Epithelial cell of proximal tubule (primary cell): ENCODE measurements around the gene SAG. TPM values are rescaled to one million over a fixed set of nuclear protein-coding genes. Genes with fewer than 3 reads are reported as not detected.

ENCODE experiments used
- DNase-seq: peaks from one replicate; pipeline ENCODE4 v3.0.0-alpha.2; 2011; ENCODE audit warnings: low read depth
- H3K4me3 ChIP-seq: 2 replicates; pipeline ENCODE4 v1.5.1; 2011; ENCODE audit warnings: low read depth, mild to moderate bottlenecking, low read length
- total RNA-seq: library from RNA; depleted of rRNA; stranded (reverse); fragments of >200 nt; gene quantifications from 2 replicates; pipeline ENCODE4 v1.2.3, GENCODE V29; 2015
- TF ChIP-seq, protein P1 (sequence below): conservative IDR thresholded peaks from 2 replicates; pipeline ENCODE4 v1.5.1; 2012; ENCODE audit warnings: low read depth, mild to moderate bottlenecking, low read length

The SAG gene
- total RNA-seq, 1 donor from 2014 or later, result not detected

DNA sequence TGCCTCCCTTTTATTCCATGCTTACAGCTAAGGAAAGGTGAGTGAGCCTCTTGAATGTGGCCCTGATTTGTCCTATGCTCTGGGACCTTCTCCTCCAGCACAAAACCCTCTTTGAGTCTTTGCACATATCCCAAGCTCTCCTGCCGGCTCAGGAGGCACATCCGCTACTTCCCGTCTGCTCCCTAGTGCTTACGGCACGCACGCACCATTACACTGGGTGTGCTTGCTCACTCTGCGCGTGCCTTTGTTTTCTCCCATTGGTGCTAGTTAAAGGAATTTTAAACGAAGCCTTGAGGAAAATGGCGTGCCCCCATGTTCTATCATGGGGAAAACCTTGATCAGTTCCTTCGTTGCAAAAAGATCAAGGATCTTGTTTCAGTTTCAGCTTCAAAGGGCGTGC lies 38.8 kb downstream of the SAG start:
- no peak overlapping the region for H3K4me3 ChIP-seq
- DNase-seq, result no peak
- TF ChIP-seq, protein P1, sequence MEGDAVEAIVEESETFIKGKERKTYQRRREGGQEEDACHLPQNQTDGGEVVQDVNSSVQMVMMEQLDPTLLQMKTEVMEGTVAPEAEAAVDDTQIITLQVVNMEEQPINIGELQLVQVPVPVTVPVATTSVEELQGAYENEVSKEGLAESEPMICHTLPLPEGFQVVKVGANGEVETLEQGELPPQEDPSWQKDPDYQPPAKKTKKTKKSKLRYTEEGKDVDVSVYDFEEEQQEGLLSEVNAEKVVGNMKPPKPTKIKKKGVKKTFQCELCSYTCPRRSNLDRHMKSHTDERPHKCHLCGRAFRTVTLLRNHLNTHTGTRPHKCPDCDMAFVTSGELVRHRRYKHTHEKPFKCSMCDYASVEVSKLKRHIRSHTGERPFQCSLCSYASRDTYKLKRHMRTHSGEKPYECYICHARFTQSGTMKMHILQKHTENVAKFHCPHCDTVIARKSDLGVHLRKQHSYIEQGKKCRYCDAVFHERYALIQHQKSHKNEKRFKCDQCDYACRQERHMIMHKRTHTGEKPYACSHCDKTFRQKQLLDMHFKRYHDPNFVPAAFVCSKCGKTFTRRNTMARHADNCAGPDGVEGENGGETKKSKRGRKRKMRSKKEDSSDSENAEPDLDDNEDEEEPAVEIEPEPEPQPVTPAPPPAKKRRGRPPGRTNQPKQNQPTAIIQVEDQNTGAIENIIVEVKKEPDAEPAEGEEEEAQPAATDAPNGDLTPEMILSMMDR, result no peak

GRCh38 chr2:233346930-233347329 lies 39.3 kb downstream of the SAG start:
- H3K4me3 ChIP-seq, result no peak overlapping the region
- TF ChIP-seq, protein P1, result no peak
- DNase-seq, result no peak

DNA sequence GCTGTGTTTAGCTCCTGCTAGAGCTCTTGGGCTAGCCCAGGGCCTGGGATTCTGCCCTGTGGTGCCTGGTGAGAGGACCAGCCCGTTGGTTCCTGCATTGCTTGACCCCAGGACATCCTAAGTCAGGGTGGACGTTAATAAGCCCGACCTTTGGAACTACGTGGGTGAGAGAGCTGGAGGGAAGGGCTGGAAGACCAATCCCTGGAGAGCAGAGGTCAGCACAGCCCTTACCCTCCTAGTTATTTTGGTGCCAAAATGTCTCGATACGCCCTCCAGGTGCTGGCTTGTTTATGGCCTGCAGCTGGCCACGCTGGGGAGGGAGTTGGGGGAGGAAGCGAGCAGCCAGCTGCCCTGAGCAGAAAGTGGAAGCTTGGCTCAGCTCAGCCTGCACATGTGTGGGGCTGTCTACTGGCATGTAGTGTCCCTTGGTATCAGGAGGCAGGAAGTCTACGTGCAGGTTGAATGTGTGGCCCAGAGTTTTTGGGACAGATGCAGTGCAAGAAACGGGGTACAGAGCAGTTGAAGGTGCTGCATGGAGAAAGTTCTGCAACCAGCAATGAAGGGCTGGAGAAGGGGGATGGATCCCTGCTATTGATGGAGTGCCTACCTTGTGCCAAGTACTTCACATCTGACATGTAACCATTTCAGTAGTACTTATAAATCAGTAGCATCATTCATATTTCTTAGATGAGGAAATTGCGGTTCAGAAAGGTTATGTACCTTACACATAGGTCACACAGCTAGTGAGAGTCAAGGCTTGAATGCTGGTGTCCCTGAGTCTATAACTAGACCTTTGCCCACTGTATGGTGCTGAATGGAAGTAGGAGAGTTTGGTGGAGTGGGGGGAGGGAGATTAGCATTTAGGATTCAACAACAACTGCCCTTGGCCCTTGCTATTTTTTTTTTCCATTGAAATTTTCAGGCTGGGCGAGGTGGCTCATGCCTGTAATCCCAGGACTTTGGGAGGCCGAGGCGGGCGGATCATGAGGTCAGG lies 41.7 kb downstream of the SAG start:
- TF ChIP-seq, protein P1, result no peak
- no peak overlapping the region for H3K4me3 ChIP-seq
- no peak for DNase-seq

DNA sequence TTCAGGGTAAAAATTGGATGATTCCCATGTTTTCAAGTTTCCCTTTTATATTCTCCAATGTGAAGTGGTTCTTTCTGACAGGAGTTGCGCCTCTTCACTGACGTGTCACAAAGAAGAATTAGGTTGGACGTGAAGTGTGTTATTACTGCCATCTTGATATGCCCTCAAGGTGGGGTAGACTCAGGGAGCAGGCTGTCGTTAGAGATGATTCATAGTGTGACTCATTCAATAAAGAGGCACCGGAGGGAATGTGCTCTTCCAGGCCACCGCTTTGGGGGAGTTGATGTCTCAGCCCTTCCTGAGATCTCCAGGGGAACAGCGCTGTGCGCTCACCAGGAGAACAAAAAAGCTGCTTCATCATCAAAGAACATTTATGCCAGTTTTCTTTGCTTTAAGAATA lies 43.1 kb downstream of the SAG start:
- H3K4me3 ChIP-seq, result no peak overlapping the region
- TF ChIP-seq, protein P1, result peak; percentile 9
- DNase-seq, result peak; percentile 54

- no peak for DNase-seq
- H3K4me3 ChIP-seq, result no peak overlapping the region
- TF ChIP-seq, protein P1, result no peak
Measured at GRCh38 chr2:233351423-233351822, 43.8 kb downstream of the SAG start.

DNA sequence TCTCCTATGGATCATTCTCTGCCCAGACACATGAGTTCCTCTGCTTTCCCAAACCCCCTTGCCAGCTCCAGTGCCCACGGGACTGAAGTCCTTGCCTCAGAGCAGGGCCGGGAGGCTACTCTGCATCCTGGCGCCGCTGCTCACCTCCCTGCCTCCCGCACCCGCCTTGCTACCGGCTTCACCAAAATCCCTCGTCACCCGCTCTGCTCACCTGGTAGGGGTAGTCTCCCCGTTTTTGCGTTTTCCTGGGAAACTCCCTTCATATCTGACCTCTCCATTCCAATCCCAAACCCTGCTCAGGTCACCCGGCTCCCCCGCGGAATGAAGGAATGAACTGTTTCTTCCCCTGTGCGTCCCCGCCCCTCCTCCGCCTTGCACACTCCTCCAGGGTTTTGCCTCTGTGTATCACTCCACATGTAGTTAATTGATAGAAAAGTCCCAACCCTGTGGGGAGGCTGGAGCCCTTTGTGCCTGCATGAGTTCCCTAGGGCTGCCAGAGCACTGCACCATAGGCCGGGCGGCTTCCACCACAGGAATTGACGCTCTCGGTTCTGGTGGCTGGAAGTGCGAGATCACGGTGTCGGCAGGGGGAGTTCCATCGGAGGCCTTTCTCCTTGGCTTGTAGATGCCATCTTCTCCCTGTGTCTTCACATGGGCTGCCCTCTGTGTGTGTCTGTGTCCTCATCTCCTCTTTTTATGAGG lies 44.7 kb downstream of the SAG start:
- H3K4me3 ChIP-seq, result no peak overlapping the region
- DNase-seq, result no peak
- TF ChIP-seq, protein P1, result no peak
